HG03460 (cell line): ENCODE measurements around the gene DEFB112.

Experiments used
- ATAC-seq: cut with Tn5 transposase; IDR thresholded peaks from one replicate; pipeline ENCODE4 v1.9.1; 2021; ENCODE audit not compliant: unreplicated experiment

Gene DEFB112

GRCh38 chr6:50003139-50003538 is 46.6 kb downstream of the DEFB112 start:
- no peak for ATAC-seq

DNA sequence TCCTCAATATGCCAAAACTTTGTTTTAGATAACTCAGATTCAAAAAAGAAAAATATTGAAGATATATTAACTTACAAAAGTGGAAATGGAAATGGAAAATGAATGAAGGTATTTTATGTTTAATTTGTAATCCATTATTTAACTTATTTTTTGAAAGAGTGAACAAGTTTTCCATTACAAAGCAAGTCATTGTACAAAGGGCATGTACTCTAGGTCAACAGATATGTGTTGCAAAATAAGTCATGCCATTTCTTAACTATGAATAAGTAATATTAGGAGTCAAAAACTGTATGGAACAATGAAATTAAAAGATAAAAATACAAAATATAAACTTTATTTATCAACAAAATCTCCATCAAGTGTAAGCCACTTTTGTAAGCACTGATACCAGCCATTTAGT is 54.5 kb downstream of the DEFB112 start:
- no peak for ATAC-seq
